Measurements from ENCODE around the gene PDE4D. TPM values are rescaled to one million over a fixed set of nuclear protein-coding genes. Genes with fewer than 3 reads are reported as not detected.

Gene PDE4D
- total and polyA plus RNA-seq, 10 of the 15 experiments (the other 5 are each of a cell fraction or from before 2014, with no cell fraction given) = 0.87 to 4.1 (median 2.2) TPM

GRCh38 chr5:59503220-59503619 is 390.3 kb downstream of the PDE4D start:
- DNase-seq (ENCODE audit: low read depth, low spot score) = no peak
- Histone ChIP-seq H3K4me1 (ENCODE audit: control insufficient read depth, insufficient read depth, low read length) (no peaks in the 10 kb centered on the region), H3K4me3 (no peak overlapping the region), H3K36me3 (ENCODE audit: control insufficient read depth in 2 of 2, insufficient read depth in 2 of 2, low read length in 1 of 2) (no peaks in the 10 kb centered on the region), H3K9me3 (replicated peaks; ENCODE audit: control insufficient read depth, insufficient read depth, low read length) (no peaks in the 10 kb centered on the region), H2AFZ (ENCODE audit: control insufficient read depth, low read depth, low read length) (no peak overlapping the region), H3K27me3 (replicated peaks in 1 of 2; ENCODE audit: control insufficient read depth in 2 of 2, insufficient read depth in 2 of 2, low read length in 1 of 2) (no peaks in the 10 kb centered on the region), H4K20me1 (ENCODE audit: control insufficient read depth, insufficient read depth) (no peaks in the 10 kb centered on the region), H3K9ac (ENCODE audit: control insufficient read depth, insufficient read depth, low read length) (no peak overlapping the region), H3K27ac (ENCODE audit: control insufficient read depth, insufficient read depth) (no peak overlapping the region), H3K79me2 (ENCODE audit: control insufficient read depth, insufficient read depth, low read length) (no peaks in the 10 kb centered on the region), H3K4me2 (ENCODE audit: control insufficient read depth, insufficient read depth) (no peak overlapping the region)
- ChIA-PET POLR2A (no interaction called here), RAD21 (ENCODE audit: unreplicated experiment) (interaction anchor here (0.7 kb wide), 1 partner anchor 170 kb away, joined by 3 read pairs; no protein-coding TSS in a partner anchor), CTCF (interaction anchor here (1.3 to 8.6 kb wide), 2 partner anchors 157 to 169 kb away, joined by 3 to 100 read pairs; no protein-coding TSS in a partner anchor), SMC1A (ENCODE audit: uncharacterized antibody, unreplicated experiment) (no interaction called here)
- in situ Hi-C loops (cut with MboI) = loop anchor here (25.0 kb wide), 1 partner anchor 159 kb away; no protein-coding TSS in a partner anchor
- TF ChIP-seq KLF5 (IDR thresholded peaks at IDR 0.05; ENCODE audit: partially characterized antibody) (no peak), NR2C1 (IDR thresholded peaks at IDR 0.05) (no peak), GABPA (IDR thresholded peaks at IDR 0.05; ENCODE audit: low read depth) (no peak), DPF2 (IDR thresholded peaks at IDR 0.05) (no peak), BACH1 (IDR thresholded peaks at IDR 0.05; ENCODE audit: borderline replicate concordance) (no peak), KAT2A (conservative IDR thresholded peaks at IDR 0.05; ENCODE audit: control insufficient read depth, low read depth, low read length) (no peak), ZBTB33 (IDR thresholded peaks at IDR 0.05) (no peak)
- ATAC-seq = no peak
- WGBS (ENCODE audit: insufficient coverage, insufficient replicate concordance, low lambda C conversion rate, missing lambda C conversion rate) = 32% methylated on average over 1 of the region's 1 CpG
- intact Hi-C loops (cut with micrococcal nuclease; ENCODE audit: unreplicated experiment) = no loop called here
- no peak for FAIRE-seq
- BruUV-seq (replicated peaks) = no TSS peak

All from GM12878 (cell line).